Retinal pigment epithelial cell (primary cell): ENCODE data around the gene FCHSD2.
"Not testable (repeated sequence)": the region's sequence is repeated elsewhere in the genome, so short reads cannot be mapped to it uniquely, and the experiment has no call there.

ENCODE experiments used
- DNase-seq: peaks from one replicate; pipeline ENCODE4 v3.0.0-alpha.2; 2010; ENCODE audit warnings: low read depth
- H3K4me3 ChIP-seq: 2 replicates; pipeline ENCODE4 v1.5.1; 2011; ENCODE audit warnings: mild to moderate bottlenecking, low read length, control low read depth, moderate library complexity
- TF ChIP-seq, protein P1 (sequence below): conservative IDR thresholded peaks from 2 replicates; pipeline ENCODE4 v1.5.1; 2011; ENCODE audit warnings: low read depth, low read length, control low read depth, inconsistent platforms

Gene FCHSD2

GRCh38 chr11:72831521-72832300 is 310.4 kb downstream of the FCHSD2 start:
- TF ChIP-seq, protein P1, sequence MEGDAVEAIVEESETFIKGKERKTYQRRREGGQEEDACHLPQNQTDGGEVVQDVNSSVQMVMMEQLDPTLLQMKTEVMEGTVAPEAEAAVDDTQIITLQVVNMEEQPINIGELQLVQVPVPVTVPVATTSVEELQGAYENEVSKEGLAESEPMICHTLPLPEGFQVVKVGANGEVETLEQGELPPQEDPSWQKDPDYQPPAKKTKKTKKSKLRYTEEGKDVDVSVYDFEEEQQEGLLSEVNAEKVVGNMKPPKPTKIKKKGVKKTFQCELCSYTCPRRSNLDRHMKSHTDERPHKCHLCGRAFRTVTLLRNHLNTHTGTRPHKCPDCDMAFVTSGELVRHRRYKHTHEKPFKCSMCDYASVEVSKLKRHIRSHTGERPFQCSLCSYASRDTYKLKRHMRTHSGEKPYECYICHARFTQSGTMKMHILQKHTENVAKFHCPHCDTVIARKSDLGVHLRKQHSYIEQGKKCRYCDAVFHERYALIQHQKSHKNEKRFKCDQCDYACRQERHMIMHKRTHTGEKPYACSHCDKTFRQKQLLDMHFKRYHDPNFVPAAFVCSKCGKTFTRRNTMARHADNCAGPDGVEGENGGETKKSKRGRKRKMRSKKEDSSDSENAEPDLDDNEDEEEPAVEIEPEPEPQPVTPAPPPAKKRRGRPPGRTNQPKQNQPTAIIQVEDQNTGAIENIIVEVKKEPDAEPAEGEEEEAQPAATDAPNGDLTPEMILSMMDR = peak; percentile 99
- DNase-seq = peak; percentile 41
- H3K4me3 ChIP-seq = no peak overlapping the region

- DNase-seq = no peak
- no peak overlapping the region for H3K4me3 ChIP-seq
- TF ChIP-seq, protein P1 = no peak
These were observed 312.1 kb downstream of the FCHSD2 start for GRCh38 chr11:72829884-72830533.

- DNase-seq = no peak
- TF ChIP-seq, protein P1 = no peak
- no peak overlapping the region for H3K4me3 ChIP-seq
These were observed 312.9 kb downstream of the FCHSD2 start for GRCh38 chr11:72829178-72829577.

- TF ChIP-seq, protein P1 = no peak
- no peak for DNase-seq
These were observed 313.4 kb downstream of the FCHSD2 start for GRCh38 chr11:72828692-72829101.

GRCh38 chr11:72828081-72828567 is 314.0 kb downstream of the FCHSD2 start:
- no peak for DNase-seq
- no peak overlapping the region for H3K4me3 ChIP-seq
- TF ChIP-seq, protein P1 = no peak

More at GRCh38 chr11:72828692-72829101, 313.4 kb downstream of the FCHSD2 start:
- no peak overlapping the region for H3K4me3 ChIP-seq

- not testable (repeated sequence) for DNase-seq, H3K4me3 ChIP-seq
These were observed 314.5 kb downstream of the FCHSD2 start for GRCh38 chr11:72827656-72828055.

DNA sequence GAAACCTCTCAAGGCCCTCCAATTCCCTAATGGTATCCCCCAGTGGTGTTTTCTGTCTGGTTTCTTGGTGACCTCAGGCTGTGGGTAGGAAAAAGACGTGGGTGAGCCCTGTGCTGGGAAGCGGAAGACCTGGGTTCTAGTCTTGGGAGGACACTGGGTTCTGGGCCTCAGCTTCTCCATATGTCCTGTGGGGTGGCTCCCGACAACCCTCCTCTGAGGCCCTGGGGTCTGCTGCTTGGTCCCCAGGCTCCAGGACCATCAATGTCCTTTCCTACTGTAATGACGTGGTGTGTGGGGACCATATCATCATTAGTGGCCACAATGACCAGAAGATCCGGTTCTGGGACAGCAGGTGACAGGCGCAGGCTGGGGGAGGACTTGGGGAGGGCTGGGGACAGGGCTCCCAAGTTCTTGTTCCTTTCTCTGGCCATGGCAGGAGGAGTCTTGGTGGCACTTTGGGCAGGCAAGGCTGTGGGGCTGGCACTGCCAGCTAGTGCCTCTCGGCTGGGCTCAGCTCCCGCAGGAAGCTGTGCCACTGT is 315.1 kb downstream of the FCHSD2 start:
- no peak overlapping the region for H3K4me3 ChIP-seq
- DNase-seq = no peak
- TF ChIP-seq, protein P1 = no peak
